A549 (cell line): Measurements from ENCODE around the gene CNTNAP2. TPM values are rescaled to one million over a fixed set of nuclear protein-coding genes. Genes with fewer than 3 reads are reported as not detected.

Source experiments
- ATAC-seq, 2 experiments: fragments of 200-7000 bp in 1 of 2; fragments of >200 bp in 1 of 2; cut with Nextera tagmentation in 1 of 2; cut with Tn5 transposase in 1 of 2; 3 replicates each; pipeline versions ENCODE4 v1.8.0 to v1.9.1; 2018 to 2020; ENCODE audit warnings: mild to moderate bottlenecking in 1 of 2, moderate library complexity in 1 of 2
- CTCF ChIA-PET: fragments of 300-600 bp; sonication (Branson Sonifier 250); formaldehyde crosslinking; extraction: SDS; loops from one replicate; lab custom pipeline; 2021; ENCODE audit warnings: antibody characterized with exemption, inconsistent platforms; lab: Yijun Ruan, JAX
- POLR2A ChIA-PET: fragments of 350-600 bp; formaldehyde crosslinking; extraction: SDS; loops from one replicate; lab custom pipeline; 2021; ENCODE audit warnings: antibody characterized with exemption, inconsistent platforms; lab: Yijun Ruan, JAX
- DNase-seq, 2 experiments: peaks; one replicate each; pipeline versions ENCODE4 v3.0.0 to v3.0.0-alpha.2; 2011 to 2016; ENCODE audit warnings: low read depth in 1 of 2, low spot score in 1 of 2
- FAIRE-seq: peaks from 2 replicates; lab custom pipeline; 2011; peaks lifted over from hg19 to GRCh38; lab: Jason Lieb, UNC
- H3K27ac ChIP-seq, 2 experiments: fragments of >200 bp; sonication (Bioruptor Twin); formaldehyde crosslinking; 3 replicates each; pipeline ENCODE4 v1.5.1; 2016 to 2017
- H3K4me1 ChIP-seq: fragments of >200 bp; sonication (Bioruptor Twin); formaldehyde crosslinking; 3 replicates; pipeline ENCODE4 v1.6.1; 2016
- H3K4me2 ChIP-seq: fragments of >200 bp; sonication (Bioruptor Twin); formaldehyde crosslinking; 3 replicates; pipeline ENCODE4 v1.6.1; 2016
- H3K4me3 ChIP-seq: fragments of >200 bp; sonication (Bioruptor Twin); formaldehyde crosslinking; 3 replicates; pipeline ENCODE4 v1.5.1; 2016
- H3K9me3 ChIP-seq: fragments of >200 bp; sonication (Bioruptor Twin); formaldehyde crosslinking; 3 replicates; pipeline ENCODE4 v1.6.1; 2016
- BHLHE40 ChIP-seq: IDR thresholded peaks from 2 replicates; pipeline ENCODE4 v1.6.1; 2012; ENCODE audit warnings: low read depth, low read length, inconsistent platforms
- CBX2 ChIP-seq: fragments of 200-600 bp; sonication (generic); IDR thresholded peaks from 2 replicates; pipeline ENCODE4 v1.6.1; 2016; ENCODE audit warnings: low read depth, mild to moderate bottlenecking, borderline replicate concordance
- CHD4 ChIP-seq: fragments of 200-600 bp; sonication (generic); IDR thresholded peaks from 2 replicates; pipeline ENCODE4 v1.6.1; 2016; ENCODE audit warnings: antibody characterized with exemption, mild to moderate bottlenecking, borderline replicate concordance
- EHMT2 ChIP-seq: fragments of 200-600 bp; sonication (generic); IDR thresholded peaks from 2 replicates; pipeline ENCODE4 v1.6.1; 2016; ENCODE audit warnings: antibody characterized with exemption, low read depth, mild to moderate bottlenecking, moderate library complexity
- FOSB ChIP-seq: fragments of 250-450 bp; sonication (Bioruptor Pico); IDR thresholded peaks from 2 replicates; pipeline ENCODE4 v1.5.0; 2020; ENCODE audit warnings: mild to moderate bottlenecking, moderate library complexity
- HDAC2 ChIP-seq: fragments of 200-600 bp; sonication (generic); IDR thresholded peaks from 2 replicates; pipeline ENCODE4 v1.6.1; 2016
- HEYL ChIP-seq: fragments of 250-450 bp; sonication (Bioruptor Pico); IDR thresholded peaks from 2 replicates; pipeline ENCODE4 v1.8.0; 2021; ENCODE audit warnings: mild to moderate bottlenecking, moderate library complexity
- HOXB13 ChIP-seq: fragments of 250-450 bp; sonication (Bioruptor Pico); IDR thresholded peaks from 2 replicates; pipeline ENCODE4 v1.5.0; 2020; ENCODE audit warnings: low read depth, mild to moderate bottlenecking, moderate library complexity
- HOXB5 ChIP-seq: fragments of 250-450 bp; sonication (Bioruptor Pico); IDR thresholded peaks from 2 replicates; pipeline ENCODE4 v1.5.0; 2020; ENCODE audit warnings: mild to moderate bottlenecking, moderate library complexity
- JUN ChIP-seq, 2 experiments: fragments of >200 bp; sonication (Bioruptor Twin); formaldehyde crosslinking; IDR thresholded peaks; 2 replicates in 1 of 2; 3 replicates in 1 of 2; pipeline ENCODE4 v1.6.1; 2016 to 2017
- KDM1A ChIP-seq: fragments of 200-600 bp; sonication (generic); IDR thresholded peaks from 2 replicates; pipeline ENCODE4 v1.6.1; 2016; ENCODE audit warnings: low read depth, mild to moderate bottlenecking
- MAFK ChIP-seq: fragments of 450-650 bp; IDR thresholded peaks from 2 replicates; pipeline ENCODE4 v1.6.1; 2014; ENCODE audit not compliant: partially characterized antibody
- MYC ChIP-seq: IDR thresholded peaks from 2 replicates; pipeline ENCODE4 v1.6.1; 2012; ENCODE audit warnings: mild to moderate bottlenecking, inconsistent platforms, low read length, improper control_type of control experiment, borderline replicate concordance
- NFE2L2 ChIP-seq: fragments of 150-350 bp; conservative IDR thresholded peaks from 2 replicates; pipeline ENCODE4 v1.6.1; 2014; ENCODE audit warnings: low read length
- NPAS2 ChIP-seq: fragments of 250-450 bp; sonication (Bioruptor Pico); IDR thresholded peaks from 2 replicates; pipeline ENCODE4 v1.8.0; 2022; ENCODE audit warnings: mild to moderate bottlenecking, moderate library complexity, borderline replicate concordance
- POLR2A ChIP-seq: IDR thresholded peaks from 2 replicates; pipeline ENCODE4 v1.6.1; 2012; ENCODE audit warnings: mild to moderate bottlenecking, low read length
- POLR2AphosphoS2 ChIP-seq: conservative IDR thresholded peaks from 2 replicates; pipeline ENCODE4 v1.6.1; 2012; ENCODE audit warnings: low read length, improper control_type of control experiment, inconsistent platforms
- RAD21 ChIP-seq, 2 experiments: fragments of >200 bp in 1 of 2; sonication (Bioruptor Twin) in 1 of 2; formaldehyde crosslinking in 1 of 2; IDR thresholded peaks in 1 of 2; conservative IDR thresholded peaks in 1 of 2; 2 replicates in 1 of 2; 3 replicates in 1 of 2; pipeline ENCODE4 v1.6.1; 2012 to 2018; ENCODE audit warnings: inconsistent platforms in 1 of 2
- RCOR1 ChIP-seq: fragments of 150-350 bp; IDR thresholded peaks from 2 replicates; pipeline ENCODE4 v1.6.1; 2014; ENCODE audit warnings: antibody characterized with exemption, low read length, low read depth
- SMC3 ChIP-seq: fragments of >200 bp; sonication (Bioruptor Twin); formaldehyde crosslinking; IDR thresholded peaks from 3 replicates; pipeline ENCODE4 v1.6.1; 2018; ENCODE audit warnings: inconsistent platforms
- ZNF302 ChIP-seq: fragments of 250-450 bp; sonication (Bioruptor Pico); IDR thresholded peaks from 2 replicates; pipeline ENCODE4 v1.9.0; 2021; ENCODE audit warnings: inconsistent platforms, mild to moderate bottlenecking, moderate library complexity
- WGBS: methylation state at CpG from one replicate; pipeline ENCODE4 v1.1.6; 2017; ENCODE audit errors: missing lambda C conversion rate; 5-methylcytosine and 5-hydroxymethylcytosine counted together
- polyA plus RNA-seq, 4 experiments: library from polyadenylated mRNA; depleted of rRNA in 3 of 4; stranded (reverse); fragments of >200 nt; fragmentation: RNase III in 1 of 4; extraction: RNeasy Plus Mini Kit Qiagen cat#74134 plus additional on column Dnase treatment in 1 of 4; gene quantifications; 2 replicates in 3 of 4; 3 replicates in 1 of 4; pipeline ENCODE4 v1.2.3, GENCODE V29; 2011 to 2017
- TF ChIP-seq, protein P1 (sequence below): IDR thresholded peaks from 2 replicates; pipeline ENCODE4 v1.6.1; 2012
- TF ChIP-seq, protein P2 (sequence below): fragments of 200-600 bp; sonication (generic); IDR thresholded peaks from 2 replicates; pipeline ENCODE4 v1.6.1; 2016; ENCODE audit warnings: antibody characterized with exemption, mild to moderate bottlenecking, moderate library complexity
- TF ChIP-seq, protein P3 (sequence below): IDR thresholded peaks from 2 replicates; pipeline ENCODE4 v1.6.1; 2012; ENCODE audit warnings: low read depth, borderline replicate concordance

Gene CNTNAP2
- polyA plus RNA-seq, 2 of the 4 experiments (the other 2 are of a cell fraction), result 0.05 to 0.13 TPM

DNA sequence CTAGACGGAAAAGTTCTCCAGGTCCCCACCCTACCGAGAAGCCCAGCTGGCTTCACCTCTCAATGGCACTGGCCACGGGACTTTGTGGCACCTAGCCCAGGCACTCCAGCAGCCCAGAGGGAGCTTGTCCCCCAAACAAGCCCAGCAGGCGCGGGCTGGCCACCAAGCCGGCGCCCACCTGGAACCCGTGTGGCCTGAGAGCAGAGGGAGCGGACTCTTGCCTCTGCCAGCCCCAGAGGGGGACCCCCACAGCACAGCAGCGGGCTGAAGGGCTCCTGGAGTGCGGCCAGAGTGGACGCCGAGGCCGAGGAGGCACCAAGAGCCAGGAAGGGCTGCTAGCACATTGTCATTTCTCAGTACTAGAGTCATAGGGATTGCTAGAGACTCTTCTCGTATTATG lies 671.4 kb downstream of the CNTNAP2 start:
- Histone ChIP-seq H3K4me2 (no peak overlapping the region), H3K4me1 (no peaks in the 10 kb centered on the region), H3K27ac (no peak overlapping the region), H3K4me3 (no peak overlapping the region), H3K9me3 (peaks cover 2% of the 10 kb centered on the region; the same call in 1 of the 3 replicates)
- CTCF ChIA-PET, result no interaction called here
- TF ChIP-seq KDM1A, result no peak
- no peak for TF ChIP-seq MAFK
- TF ChIP-seq BHLHE40, result no peak
- no peak for TF ChIP-seq RAD21 (conservative IDR thresholded peaks at IDR 0.05 in 1 of 2, IDR thresholded peaks at IDR 0.05 in 1 of 2)
- TF ChIP-seq, protein P1, sequence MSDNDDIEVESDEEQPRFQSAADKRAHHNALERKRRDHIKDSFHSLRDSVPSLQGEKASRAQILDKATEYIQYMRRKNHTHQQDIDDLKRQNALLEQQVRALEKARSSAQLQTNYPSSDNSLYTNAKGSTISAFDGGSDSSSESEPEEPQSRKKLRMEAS, result no peak
- TF ChIP-seq RCOR1, result no peak
- TF ChIP-seq NFE2L2, result no peak
- no peak for TF ChIP-seq SMC3
- no peak for TF ChIP-seq CBX2
- TF ChIP-seq POLR2A, result no peak
- TF ChIP-seq, protein P2, sequence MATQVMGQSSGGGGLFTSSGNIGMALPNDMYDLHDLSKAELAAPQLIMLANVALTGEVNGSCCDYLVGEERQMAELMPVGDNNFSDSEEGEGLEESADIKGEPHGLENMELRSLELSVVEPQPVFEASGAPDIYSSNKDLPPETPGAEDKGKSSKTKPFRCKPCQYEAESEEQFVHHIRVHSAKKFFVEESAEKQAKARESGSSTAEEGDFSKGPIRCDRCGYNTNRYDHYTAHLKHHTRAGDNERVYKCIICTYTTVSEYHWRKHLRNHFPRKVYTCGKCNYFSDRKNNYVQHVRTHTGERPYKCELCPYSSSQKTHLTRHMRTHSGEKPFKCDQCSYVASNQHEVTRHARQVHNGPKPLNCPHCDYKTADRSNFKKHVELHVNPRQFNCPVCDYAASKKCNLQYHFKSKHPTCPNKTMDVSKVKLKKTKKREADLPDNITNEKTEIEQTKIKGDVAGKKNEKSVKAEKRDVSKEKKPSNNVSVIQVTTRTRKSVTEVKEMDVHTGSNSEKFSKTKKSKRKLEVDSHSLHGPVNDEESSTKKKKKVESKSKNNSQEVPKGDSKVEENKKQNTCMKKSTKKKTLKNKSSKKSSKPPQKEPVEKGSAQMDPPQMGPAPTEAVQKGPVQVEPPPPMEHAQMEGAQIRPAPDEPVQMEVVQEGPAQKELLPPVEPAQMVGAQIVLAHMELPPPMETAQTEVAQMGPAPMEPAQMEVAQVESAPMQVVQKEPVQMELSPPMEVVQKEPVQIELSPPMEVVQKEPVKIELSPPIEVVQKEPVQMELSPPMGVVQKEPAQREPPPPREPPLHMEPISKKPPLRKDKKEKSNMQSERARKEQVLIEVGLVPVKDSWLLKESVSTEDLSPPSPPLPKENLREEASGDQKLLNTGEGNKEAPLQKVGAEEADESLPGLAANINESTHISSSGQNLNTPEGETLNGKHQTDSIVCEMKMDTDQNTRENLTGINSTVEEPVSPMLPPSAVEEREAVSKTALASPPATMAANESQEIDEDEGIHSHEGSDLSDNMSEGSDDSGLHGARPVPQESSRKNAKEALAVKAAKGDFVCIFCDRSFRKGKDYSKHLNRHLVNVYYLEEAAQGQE, result no peak
- TF ChIP-seq HDAC2, result no peak
- no peak for TF ChIP-seq ZNF302 (CRISPR knock-in tag)
- TF ChIP-seq HEYL (CRISPR knock-in tag), result no peak
- TF ChIP-seq FOSB (CRISPR knock-in tag), result no peak
- TF ChIP-seq MYC, result no peak
- TF ChIP-seq HOXB13, result no peak
- TF ChIP-seq HOXB5, result no peak
- TF ChIP-seq NPAS2 (CRISPR knock-in tag), result no peak
- TF ChIP-seq EHMT2, result no peak
- DNase-seq, result no peak
- no peak for FAIRE-seq
- no peak for ATAC-seq
- 41% methylated on average over 12 of the region's 15 CpGs for WGBS
- POLR2A ChIA-PET, result no interaction called here

DNA sequence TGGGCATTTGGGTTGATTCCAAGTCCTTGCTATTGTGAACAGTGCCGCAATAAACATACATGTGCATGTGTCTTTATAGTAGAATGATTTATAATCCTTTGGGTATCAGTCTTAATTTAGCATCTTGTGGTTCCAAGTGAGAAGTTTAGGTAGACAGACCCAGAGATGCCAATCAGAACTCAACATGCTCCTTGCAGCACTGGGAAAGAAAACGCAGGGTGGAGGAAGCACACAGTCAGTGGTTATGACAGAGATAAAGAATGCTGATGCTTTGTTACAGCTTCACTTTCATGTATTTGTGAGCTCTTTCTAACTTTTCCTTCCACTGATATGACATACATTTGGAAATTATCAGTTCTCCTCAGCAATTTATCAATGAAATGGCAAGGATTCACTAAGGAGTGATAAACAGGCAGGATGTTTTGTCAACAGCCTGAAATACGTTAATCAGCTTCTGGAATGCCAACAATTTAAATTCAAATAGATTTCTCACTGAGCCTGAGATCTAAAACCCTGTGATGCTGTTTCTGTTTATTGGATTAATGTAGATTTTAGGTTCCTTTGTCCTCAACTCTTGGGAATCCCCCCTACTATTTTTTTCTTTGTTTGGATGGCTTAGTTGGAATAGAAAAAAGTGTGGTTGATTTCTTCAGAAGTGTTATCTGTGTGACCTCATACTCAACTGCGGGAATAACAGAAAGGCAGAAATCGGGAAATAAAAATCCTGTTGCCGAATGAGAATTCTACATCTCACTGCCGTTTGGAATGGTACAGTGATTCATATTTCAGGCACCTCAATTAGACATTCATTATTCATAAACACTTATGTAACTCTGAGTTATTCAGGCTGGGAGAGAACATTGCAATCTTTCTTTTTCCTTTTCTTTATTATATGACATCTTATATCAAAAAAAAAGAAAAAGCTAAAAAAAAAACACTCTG lies 675.0 kb downstream of the CNTNAP2 start:
- ChIA-PET CTCF (interaction anchor here (0.6 kb wide), 1 partner anchor 76 kb away, joined by 3 read pairs; no protein-coding TSS in a partner anchor), POLR2A (no interaction called here)
- H3K4me2 ChIP-seq, result no peak overlapping the region
- TF ChIP-seq JUN (IDR thresholded peaks at IDR 0.05), result no peak
- no peak for TF ChIP-seq CBX2
- no peak for TF ChIP-seq POLR2AphosphoS2
- TF ChIP-seq CHD4, result no peak
- no peak for TF ChIP-seq SMC3
- TF ChIP-seq, protein P3, sequence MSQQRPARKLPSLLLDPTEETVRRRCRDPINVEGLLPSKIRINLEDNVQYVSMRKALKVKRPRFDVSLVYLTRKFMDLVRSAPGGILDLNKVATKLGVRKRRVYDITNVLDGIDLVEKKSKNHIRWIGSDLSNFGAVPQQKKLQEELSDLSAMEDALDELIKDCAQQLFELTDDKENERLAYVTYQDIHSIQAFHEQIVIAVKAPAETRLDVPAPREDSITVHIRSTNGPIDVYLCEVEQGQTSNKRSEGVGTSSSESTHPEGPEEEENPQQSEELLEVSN, result no peak
- no peak for TF ChIP-seq HOXB5
- no peaks in the 10 kb centered on the region for H3K4me1 ChIP-seq
- FAIRE-seq (no peak), ATAC-seq (no peak), DNase-seq (no peak)
- WGBS, result 46% methylated on average over 7 of the region's 7 CpGs
- peaks cover 6% of the 10 kb centered on the region; the same call in 1 of the 3 replicates for H3K9me3 ChIP-seq
- H3K4me3 ChIP-seq, result no peak overlapping the region
- H3K27ac ChIP-seq, result no peak overlapping the region
